ENCODE results near the gene AGBL1. TPM values are rescaled to one million over a fixed set of nuclear protein-coding genes. Genes with fewer than 3 reads are reported as not detected.

The AGBL1 gene
- total and polyA plus RNA-seq, 2 experiments from 2014 or later, result 0.03 TPM; not detected in 1

DNA sequence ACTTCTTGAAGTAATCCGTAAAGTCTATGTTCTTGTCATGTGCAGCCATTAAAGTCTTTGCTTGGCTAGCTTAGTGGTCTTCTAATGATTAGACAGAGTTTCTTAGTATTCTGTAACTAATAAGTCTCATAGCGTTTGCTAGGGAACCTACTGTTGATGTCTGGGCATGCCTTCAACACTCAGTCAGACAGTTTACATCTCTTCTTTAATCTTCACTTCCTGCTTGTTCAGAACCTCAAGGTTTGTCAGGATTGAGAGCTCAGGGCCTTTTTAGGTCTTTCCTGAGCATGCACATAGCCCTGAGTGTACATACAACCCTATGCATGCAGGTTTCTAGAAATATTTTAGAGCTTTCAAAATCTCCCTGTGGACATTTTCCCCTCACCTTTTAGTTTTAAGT lies 426.3 kb downstream of the AGBL1 start (continued):
- TF ChIP-seq REST (IDR thresholded peaks at IDR 0.05; ENCODE audit: unreplicated experiment) (no peak), CREB1 (CRISPR knock-in tag; IDR thresholded peaks at IDR 0.05; ENCODE audit: low read depth) (no peak)

GRCh38 chr15:86506401-86506800 lies 426.7 kb downstream of the AGBL1 start:
- Mint-ChIP-seq H3K27me3 (ENCODE audit: insufficient read depth, low read depth, poor library complexity) (peaks cover 2% of the 10 kb centered on the region), H3K27ac (no peak overlapping the region), H3K9me3 (no peaks in the 10 kb centered on the region; the same call in 2 of the 3 replicates), H3K4me1 (peaks cover 14% of the 10 kb centered on the region), H3K36me3 (ENCODE audit: low read depth) (no peaks in the 10 kb centered on the region), H3K4me3 (no peak overlapping the region)
- no peaks in the 10 kb centered on the region for H4K20me1 ChIP-seq (replicated peaks; ENCODE audit: insufficient read depth)
- TF ChIP-seq ZNF331 (CRISPR knock-in tag; IDR thresholded peaks at IDR 0.05; ENCODE audit: low read depth) (no peak), CREB1 (CRISPR knock-in tag; IDR thresholded peaks at IDR 0.05; ENCODE audit: low read depth) (no peak), REST (IDR thresholded peaks at IDR 0.05; ENCODE audit: unreplicated experiment) (no peak), NANOG (IDR thresholded peaks at IDR 0.05; ENCODE audit: borderline replicate concordance) (no peak), ZNF114 (CRISPR knock-in tag; IDR thresholded peaks at IDR 0.05) (no peak), POLR2AphosphoS5 (IDR thresholded peaks at IDR 0.05; ENCODE audit: low read depth) (no peak), JUNB (IDR thresholded peaks at IDR 0.05; ENCODE audit: unreplicated experiment) (no peak)
- TF ChIP-seq, protein P1, sequence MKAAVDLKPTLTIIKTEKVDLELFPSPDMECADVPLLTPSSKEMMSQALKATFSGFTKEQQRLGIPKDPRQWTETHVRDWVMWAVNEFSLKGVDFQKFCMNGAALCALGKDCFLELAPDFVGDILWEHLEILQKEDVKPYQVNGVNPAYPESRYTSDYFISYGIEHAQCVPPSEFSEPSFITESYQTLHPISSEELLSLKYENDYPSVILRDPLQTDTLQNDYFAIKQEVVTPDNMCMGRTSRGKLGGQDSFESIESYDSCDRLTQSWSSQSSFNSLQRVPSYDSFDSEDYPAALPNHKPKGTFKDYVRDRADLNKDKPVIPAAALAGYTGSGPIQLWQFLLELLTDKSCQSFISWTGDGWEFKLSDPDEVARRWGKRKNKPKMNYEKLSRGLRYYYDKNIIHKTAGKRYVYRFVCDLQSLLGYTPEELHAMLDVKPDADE (IDR thresholded peaks at IDR 0.05), result no peak
- no peaks in the 10 kb centered on the region for H3K9me2 ChIP-seq (ENCODE audit: insufficient read depth)
- ATAC-seq (no peak), DNase-seq (ENCODE audit: low spot score) (no peak)
- no peaks in the 10 kb centered on the region for H3K79me2 ChIP-seq (replicated peaks; ENCODE audit: insufficient read depth)
- H3K4me3 ChIP-seq, result no peak overlapping the region
- no peak overlapping the region for H2AFZ ChIP-seq
- H3F3A ChIP-seq (replicated peaks; ENCODE audit: low read depth), result no peaks in the 10 kb centered on the region
- H3K27ac ChIP-seq (ENCODE audit: low read depth), result no peak overlapping the region
- no peak overlapping the region for H3K4me2 ChIP-seq
- H3K4me1 ChIP-seq (ENCODE audit: insufficient read depth), result no peaks in the 10 kb centered on the region; the same call in 1 of the 2 replicates
- H3K27me3 ChIP-seq (ENCODE audit: insufficient read depth), result no peaks in the 10 kb centered on the region
- H3K36me3 ChIP-seq (ENCODE audit: insufficient read depth), result no peaks in the 10 kb centered on the region

Data from GM23338 (cell line).